ENCODE data around the gene TRIM7. TPM values are rescaled to one million over a fixed set of nuclear protein-coding genes. Genes with fewer than 3 reads are reported as not detected.
A peak's percentile ranks its signal among the peaks of the same experiment; 100 is the strongest.

The TRIM7 gene
- total RNA-seq, 4 donors from 2014 or later = 44.8 to 80.6 (median 54.5) TPM

DNA sequence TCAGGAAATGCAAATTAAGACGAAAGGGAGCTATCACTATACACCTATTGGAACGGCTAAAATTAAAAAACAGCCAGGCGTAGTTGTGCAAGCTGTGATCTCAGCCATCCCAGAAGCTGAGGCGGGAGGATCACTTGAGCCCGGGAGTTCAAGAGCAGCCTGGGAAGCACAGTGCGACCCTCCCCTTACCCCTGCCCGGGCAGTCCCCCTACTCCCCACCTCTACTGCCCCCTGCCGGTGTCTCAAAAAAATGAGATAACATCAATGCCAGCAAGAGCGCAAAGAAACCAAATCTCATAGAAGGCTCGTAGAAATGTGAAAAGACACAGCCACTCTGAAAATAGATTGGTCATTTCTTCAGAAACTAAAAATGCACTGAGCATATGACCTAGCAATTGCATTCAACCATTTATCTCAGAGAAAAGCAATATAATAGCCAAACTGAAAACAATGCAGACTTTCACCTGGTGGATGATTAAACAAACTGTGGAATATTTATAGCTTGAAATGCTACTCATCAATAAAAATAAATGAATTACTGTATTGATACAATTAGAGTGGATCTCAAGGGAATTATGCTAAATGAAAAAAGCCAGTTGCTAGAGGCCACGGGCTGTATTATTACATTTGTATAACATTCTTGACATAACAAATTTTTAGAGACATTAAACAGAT is 37.0 kb downstream of the TRIM7 start:
- WGBS, 2 donors = 16 to 19% methylated on average over 11 of the region's 11 CpGs
- no peak for DNase-seq
- peaks cover 0 to 99% (median 17%) of the 10 kb centered on the region in 4 donors for H3K27me3 ChIP-seq

DNA sequence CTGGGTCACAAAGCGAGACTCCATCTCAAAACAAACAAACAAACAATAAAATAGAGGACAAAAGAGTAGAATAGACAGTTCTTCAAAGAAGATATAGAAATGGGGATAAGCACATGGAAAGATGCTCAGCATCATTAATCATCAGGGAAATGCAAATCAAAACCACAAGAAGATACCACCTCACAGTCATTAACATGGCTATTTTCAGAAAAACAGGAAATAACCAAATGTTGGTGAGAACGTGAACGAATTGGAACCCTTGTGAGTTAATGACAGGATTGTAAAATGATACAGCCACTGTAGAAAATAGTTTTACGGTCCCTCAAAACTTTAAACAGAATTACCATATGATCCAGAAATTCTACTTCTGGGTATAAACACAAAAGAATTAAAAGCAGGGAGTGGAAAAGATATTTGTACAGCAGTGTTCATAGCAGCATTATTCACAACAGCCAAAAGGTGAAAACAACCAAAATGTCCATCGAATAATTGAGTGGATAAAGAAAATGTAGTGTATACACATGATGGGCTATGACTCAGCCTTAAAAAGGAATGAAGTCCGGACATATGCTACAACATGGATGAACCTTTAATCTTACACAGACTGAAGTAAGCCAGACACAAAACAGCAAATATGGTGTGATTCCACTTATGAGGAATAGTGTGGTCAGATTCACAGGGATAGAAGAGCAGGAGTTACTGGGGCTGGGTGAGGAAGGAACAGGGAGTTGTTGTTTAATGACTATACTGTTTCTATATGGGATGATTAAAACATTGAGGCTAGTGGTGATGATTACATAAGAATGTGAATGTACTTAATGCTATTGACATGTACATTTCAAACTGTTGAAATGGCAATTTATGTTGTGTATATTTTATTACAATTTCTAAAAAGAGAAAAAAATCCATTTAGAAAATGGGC is 37.9 kb downstream of the TRIM7 start:
- Histone ChIP-seq H3K27me3 (peaks cover 0 to 98% (median 17%) of the 10 kb centered on the region in 4 donors), H3K27ac (no peak overlapping the region), H3K9me3 (no peaks in the 10 kb centered on the region), H3K36me3 (no peaks in the 10 kb centered on the region), H3K4me1 (peaks cover 0 to 23% (median 5%) of the 10 kb centered on the region in 3 donors), H3K4me3 (no peak overlapping the region)
- TF ChIP-seq, protein P1, sequence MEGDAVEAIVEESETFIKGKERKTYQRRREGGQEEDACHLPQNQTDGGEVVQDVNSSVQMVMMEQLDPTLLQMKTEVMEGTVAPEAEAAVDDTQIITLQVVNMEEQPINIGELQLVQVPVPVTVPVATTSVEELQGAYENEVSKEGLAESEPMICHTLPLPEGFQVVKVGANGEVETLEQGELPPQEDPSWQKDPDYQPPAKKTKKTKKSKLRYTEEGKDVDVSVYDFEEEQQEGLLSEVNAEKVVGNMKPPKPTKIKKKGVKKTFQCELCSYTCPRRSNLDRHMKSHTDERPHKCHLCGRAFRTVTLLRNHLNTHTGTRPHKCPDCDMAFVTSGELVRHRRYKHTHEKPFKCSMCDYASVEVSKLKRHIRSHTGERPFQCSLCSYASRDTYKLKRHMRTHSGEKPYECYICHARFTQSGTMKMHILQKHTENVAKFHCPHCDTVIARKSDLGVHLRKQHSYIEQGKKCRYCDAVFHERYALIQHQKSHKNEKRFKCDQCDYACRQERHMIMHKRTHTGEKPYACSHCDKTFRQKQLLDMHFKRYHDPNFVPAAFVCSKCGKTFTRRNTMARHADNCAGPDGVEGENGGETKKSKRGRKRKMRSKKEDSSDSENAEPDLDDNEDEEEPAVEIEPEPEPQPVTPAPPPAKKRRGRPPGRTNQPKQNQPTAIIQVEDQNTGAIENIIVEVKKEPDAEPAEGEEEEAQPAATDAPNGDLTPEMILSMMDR (IDR thresholded peaks at IDR 0.05) = no peak
- TF ChIP-seq POLR2A (IDR thresholded peaks at IDR 0.05) = no peak
- 52 to 62% methylated on average over 6 of the region's 6 CpGs for WGBS, 2 donors
- DNase-seq = no peak
- intact Hi-C loops (cut with DNase I) = no loop called here

More for the DNA sequence above, 37.0 kb downstream of the TRIM7 start:
- peaks cover 0 to 27% (median 5%) of the 10 kb centered on the region in 3 donors for H3K4me1 ChIP-seq
- no peak for TF ChIP-seq POLR2A (IDR thresholded peaks at IDR 0.05)
- TF ChIP-seq, protein P1 (IDR thresholded peaks at IDR 0.05) = peak in 3 of 6 experiments; percentile 5 to 33 (median 28)
- no peak overlapping the region for H3K27ac ChIP-seq
- no peaks in the 10 kb centered on the region for H3K9me3 ChIP-seq
- no peak overlapping the region for H3K4me3 ChIP-seq
- H3K36me3 ChIP-seq = no peaks in the 10 kb centered on the region
- intact Hi-C loops (cut with DNase I) = no loop called here

DNA sequence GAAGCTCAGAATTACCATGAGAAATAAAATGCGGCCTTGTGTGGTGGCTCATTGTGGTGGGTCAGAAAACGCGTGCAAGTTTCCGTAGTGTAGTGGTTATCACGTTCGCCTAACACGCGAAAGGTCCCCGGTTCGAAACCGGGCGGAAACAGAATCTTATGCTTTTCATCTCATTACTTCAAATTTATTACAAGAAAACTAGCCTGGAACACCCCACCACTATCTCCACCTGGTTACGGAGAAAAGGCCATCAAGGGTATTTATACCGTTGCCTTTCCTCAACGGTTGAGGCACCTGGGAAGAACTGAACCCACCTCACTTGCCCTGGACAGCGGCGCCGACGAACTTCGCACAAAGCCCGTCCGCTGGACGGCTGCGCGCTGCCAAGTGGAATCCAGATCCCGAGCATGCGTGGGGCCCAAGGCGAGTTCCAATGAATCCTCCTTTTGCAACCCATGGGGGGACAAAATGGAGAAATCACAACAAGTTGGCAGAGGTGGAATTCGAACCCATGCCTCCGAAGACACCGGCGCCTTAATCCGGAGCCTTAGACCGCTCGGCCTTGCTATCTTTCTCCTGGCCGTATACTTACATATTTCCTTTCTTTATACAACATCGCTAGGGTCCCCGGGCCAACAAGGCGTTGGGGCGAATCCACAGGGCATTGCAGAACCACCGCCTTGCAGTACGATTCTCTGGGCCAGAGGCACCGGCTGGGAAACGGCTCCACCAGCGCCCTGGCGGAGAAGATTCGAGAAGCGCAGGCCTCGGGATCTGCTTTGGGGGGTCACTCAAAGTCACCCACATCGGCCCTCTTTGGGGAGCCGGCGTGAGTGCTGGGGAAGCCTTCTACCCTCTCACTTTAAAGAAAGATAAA is 40.7 kb downstream of the TRIM7 start:
- intact Hi-C loops (cut with DNase I) = no loop called here
- peaks cover 0 to 25% (median 8%) of the 10 kb centered on the region in 3 donors for H3K4me1 ChIP-seq
- WGBS, 2 donors = 25 to 51% methylated on average over 21 to 25 of the region's 52 CpGs
- H3K27me3 ChIP-seq = peaks cover 0 to 71% (median 8%) of the 10 kb centered on the region in 4 donors
- H3K27ac ChIP-seq = no peak overlapping the region
- H3K9me3 ChIP-seq = no peaks in the 10 kb centered on the region
- TF ChIP-seq, protein P1 (IDR thresholded peaks at IDR 0.05) = no peak
- TF ChIP-seq POLR2A (IDR thresholded peaks at IDR 0.05) = no peak
- no peaks in the 10 kb centered on the region for H3K36me3 ChIP-seq
- H3K4me3 ChIP-seq = no peak overlapping the region
- no peak for DNase-seq

DNA sequence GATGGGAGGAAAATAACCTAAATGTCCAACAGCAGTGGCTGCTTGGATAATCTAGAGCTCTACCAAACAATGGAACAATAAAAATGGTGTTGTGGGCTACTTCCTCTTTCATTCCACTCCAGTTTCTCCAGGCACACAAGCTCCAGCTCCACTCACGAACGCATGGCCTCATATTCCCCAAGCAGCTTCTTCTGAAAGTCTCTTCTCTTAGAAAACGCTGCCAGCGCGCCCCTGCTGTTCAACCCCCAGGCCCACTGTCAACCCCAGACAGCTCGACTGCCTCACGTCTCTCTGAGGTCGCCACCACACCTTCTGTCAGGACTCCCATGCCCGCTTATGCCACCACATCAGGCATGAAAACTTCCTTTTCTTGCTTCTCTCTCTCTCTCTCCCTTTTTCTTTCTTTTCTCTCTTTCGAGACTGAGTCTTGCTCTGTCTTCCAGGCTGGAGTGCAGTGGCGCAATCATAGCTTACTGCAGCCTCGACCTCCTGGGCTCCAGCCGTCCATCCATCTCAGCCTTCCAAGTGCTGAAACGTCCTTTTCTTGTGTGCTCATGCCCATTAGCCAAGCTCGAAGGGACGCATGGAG is 41.4 kb downstream of the TRIM7 start:
- TF ChIP-seq POLR2A (IDR thresholded peaks at IDR 0.05) = no peak
- TF ChIP-seq, protein P1 (IDR thresholded peaks at IDR 0.05) = no peak
- DNase-seq = no peak
- no peaks in the 10 kb centered on the region for H3K36me3 ChIP-seq

More for the DNA sequence above, 41.4 kb downstream of the TRIM7 start:
- Histone ChIP-seq H3K4me3 (no peak overlapping the region), H3K4me1 (peaks cover 0 to 22% (median 8%) of the 10 kb centered on the region in 3 donors), H3K9me3 (no peaks in the 10 kb centered on the region), H3K27ac (no peak overlapping the region), H3K27me3 (peaks cover 0 to 64% (median 7%) of the 10 kb centered on the region in 4 donors)
- intact Hi-C loops (cut with DNase I) = no loop called here
- WGBS, 2 donors = 47 to 59% methylated on average over 13 to 16 of the region's 16 CpGs

Measured in esophagus squamous epithelium (tissue), 5 donors.